HepG2 (cell line): ENCODE measurements around the gene SDC4. TPM values are rescaled to one million over a fixed set of nuclear protein-coding genes. Genes with fewer than 3 reads are reported as not detected.

Source experiments
- MEIS1 ChIP-seq: sonication (generic); formaldehyde crosslinking; IDR thresholded peaks from 2 replicates; pipeline ENCODE4 v1.9.0; 2021; ENCODE audit warnings: mild to moderate bottlenecking, missing genetic modification reagents, moderate library complexity, borderline replicate concordance
- NCOA2 ChIP-seq: sonication (generic); formaldehyde crosslinking; IDR thresholded peaks from 2 replicates; pipeline ENCODE4 v1.8.0; 2022; ENCODE audit warnings: inconsistent platforms
- PITX1 ChIP-seq: sonication (generic); formaldehyde crosslinking; IDR thresholded peaks from 2 replicates; pipeline ENCODE4 v1.5.1; 2020; ENCODE audit warnings: mild to moderate bottlenecking, missing genetic modification reagents
- REL ChIP-seq: sonication (generic); formaldehyde crosslinking; conservative IDR thresholded peaks from 2 replicates; pipeline ENCODE4 v1.8.0; 2022; ENCODE audit warnings: mild to moderate bottlenecking, missing genetic modification reagents, moderate library complexity
- XBP1 ChIP-seq: sonication (generic); formaldehyde crosslinking; IDR thresholded peaks from 2 replicates; pipeline ENCODE4 v1.5.0; 2020; ENCODE audit warnings: missing genetic modification reagents
- YY1 ChIP-seq: IDR thresholded peaks from 2 replicates; pipeline ENCODE4 v1.6.1; 2011; ENCODE audit warnings: low read length, low read depth, moderate library complexity, mild to moderate bottlenecking; ENCODE audit not compliant: insufficient read depth, insufficient replicate concordance
- ZNF12 ChIP-seq: sonication (generic); formaldehyde crosslinking; IDR thresholded peaks from 2 replicates; pipeline ENCODE4 v1.5.0; 2020; ENCODE audit warnings: missing genetic modification reagents
- ZNF207 ChIP-seq: fragments of 450-650 bp; IDR thresholded peaks from 2 replicates; pipeline ENCODE4 v1.6.1; 2016; ENCODE audit warnings: antibody characterized with exemption, borderline replicate concordance
- ZNF235 ChIP-seq: sonication (generic); formaldehyde crosslinking; IDR thresholded peaks from 2 replicates; pipeline ENCODE4 v1.8.1; 2023; ENCODE audit warnings: mild to moderate bottlenecking, missing genetic modification reagents, borderline replicate concordance
- ZNF30 ChIP-seq: sonication (generic); formaldehyde crosslinking; IDR thresholded peaks from 2 replicates; pipeline ENCODE4 v1.5.0; 2020; ENCODE audit warnings: mild to moderate bottlenecking, missing genetic modification reagents
- polyA plus RNA-seq, 8 experiments: library from polyadenylated mRNA; depleted of rRNA in 3 of 8; stranded (reverse) in 7 of 8; unstranded in 1 of 8; fragments of >200 nt; fragmentation: Illumina TruSeq in 4 of 8; extraction: Trizol in 4 of 8; gene quantifications; 2 replicates each; pipeline versions ENCODE4 v1.2.1 to v1.2.3, GENCODE V29; 2011 to 2016; ENCODE audit warnings: low read depth in 4 of 8, missing spikeins in 1 of 8, mixed read lengths in 1 of 8; ENCODE audit not compliant: insufficient read depth in 1 of 8
- total RNA-seq, 5 experiments: library from RNA; depleted of rRNA; stranded (reverse); fragments of >200 nt; fragmentation: Illumina TruSeq; extraction: Trizol; gene quantifications; 2 replicates each; pipeline ENCODE4 v1.2.3, GENCODE V29; 2016; ENCODE audit warnings: low read depth in 1 of 5
- TF ChIP-seq, protein P1 (sequence below): sonication (generic); formaldehyde crosslinking; IDR thresholded peaks from 2 replicates; pipeline ENCODE4 v1.5.0; 2020; ENCODE audit warnings: mild to moderate bottlenecking, missing genetic modification reagents
- TF ChIP-seq, protein P2 (sequence below): sonication (generic); formaldehyde crosslinking; IDR thresholded peaks from 2 replicates; pipeline ENCODE4 v1.4.0; 2020; ENCODE audit warnings: missing genetic modification reagents, borderline replicate concordance
- TF ChIP-seq, protein P3 (sequence below): sonication (generic); formaldehyde crosslinking; IDR thresholded peaks from 2 replicates; pipeline ENCODE4 v1.4.0; 2020; ENCODE audit warnings: mild to moderate bottlenecking, missing genetic modification reagents

The SDC4 gene
- total and polyA plus RNA-seq, 2 of the 13 experiments (the other 11 are each of a cell fraction or from before 2014, with no cell fraction given), result 49.0 to 65.1 TPM

DNA sequence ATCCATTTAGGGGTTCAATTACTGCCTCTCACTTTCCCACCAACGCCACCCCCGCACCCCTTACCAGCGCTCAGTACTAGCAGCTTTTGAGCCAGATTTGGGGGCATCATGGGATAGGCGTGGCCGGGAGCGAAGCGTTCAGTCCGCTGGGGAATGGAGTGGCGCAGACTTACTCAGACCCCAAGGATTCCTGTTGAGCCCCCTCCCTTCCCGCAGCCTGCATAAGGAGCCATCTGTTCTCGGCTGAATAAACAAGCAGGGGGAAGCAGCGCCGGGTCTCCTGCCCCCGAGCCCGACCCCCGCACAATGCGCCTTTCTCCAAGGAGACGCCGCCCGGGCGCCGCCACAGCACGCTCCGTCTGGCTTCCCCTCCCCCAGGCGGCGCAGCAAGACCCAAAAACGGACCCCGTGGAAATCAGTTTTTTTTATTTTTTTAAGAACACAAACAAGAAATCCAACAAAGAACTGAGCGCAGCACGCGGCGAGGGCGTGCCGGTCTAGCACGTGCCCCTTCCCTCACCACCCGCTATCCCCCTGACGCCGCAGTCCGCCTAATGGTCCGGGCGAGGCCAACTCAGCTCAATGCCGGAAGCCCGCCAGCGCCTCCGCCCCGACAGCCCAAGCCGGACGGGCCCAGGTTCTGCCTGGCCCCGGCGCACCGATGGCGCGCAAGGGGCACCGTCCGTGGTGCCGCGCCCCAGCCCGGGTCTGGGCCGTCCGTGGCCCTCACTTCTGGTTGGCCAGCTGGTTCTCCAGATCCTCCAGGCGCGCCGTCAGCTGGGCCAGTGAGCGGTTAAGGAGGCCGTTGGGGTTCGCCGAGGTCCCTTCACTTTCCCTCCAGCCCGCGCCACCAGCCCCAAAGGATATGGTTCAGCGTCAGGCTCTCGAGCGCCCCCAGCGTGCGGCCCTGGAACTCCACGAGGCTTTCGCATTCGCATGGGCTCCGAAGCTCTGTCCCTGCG lies 54.9 kb downstream of the SDC4 start (continued):
- TF ChIP-seq YY1, result no peak
- 0 out of 2 replicates have a peak, but pooled peaks have one; percentile 28 for TF ChIP-seq MEIS1 (CRISPR knock-in tag)
- TF ChIP-seq PITX1 (CRISPR knock-in tag), result 0 out of 2 replicates have a peak, but pooled peaks have one; percentile 11
- TF ChIP-seq NCOA2 (CRISPR knock-in tag), result no peak
- TF ChIP-seq, protein P1, sequence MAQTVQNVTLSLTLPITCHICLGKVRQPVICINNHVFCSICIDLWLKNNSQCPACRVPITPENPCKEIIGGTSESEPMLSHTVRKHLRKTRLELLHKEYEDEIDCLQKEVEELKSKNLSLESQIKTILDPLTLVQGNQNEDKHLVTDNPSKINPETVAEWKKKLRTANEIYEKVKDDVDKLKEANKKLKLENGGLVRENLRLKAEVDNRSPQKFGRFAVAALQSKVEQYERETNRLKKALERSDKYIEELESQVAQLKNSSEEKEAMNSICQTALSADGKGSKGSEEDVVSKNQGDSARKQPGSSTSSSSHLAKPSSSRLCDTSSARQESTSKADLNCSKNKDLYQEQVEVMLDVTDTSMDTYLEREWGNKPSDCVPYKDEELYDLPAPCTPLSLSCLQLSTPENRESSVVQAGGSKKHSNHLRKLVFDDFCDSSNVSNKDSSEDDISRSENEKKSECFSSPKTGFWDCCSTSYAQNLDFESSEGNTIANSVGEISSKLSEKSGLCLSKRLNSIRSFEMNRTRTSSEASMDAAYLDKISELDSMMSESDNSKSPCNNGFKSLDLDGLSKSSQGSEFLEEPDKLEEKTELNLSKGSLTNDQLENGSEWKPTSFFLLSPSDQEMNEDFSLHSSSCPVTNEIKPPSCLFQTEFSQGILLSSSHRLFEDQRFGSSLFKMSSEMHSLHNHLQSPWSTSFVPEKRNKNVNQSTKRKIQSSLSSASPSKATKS (CRISPR knock-in tag), result no peak
- no peak for TF ChIP-seq XBP1
- TF ChIP-seq, protein P2, sequence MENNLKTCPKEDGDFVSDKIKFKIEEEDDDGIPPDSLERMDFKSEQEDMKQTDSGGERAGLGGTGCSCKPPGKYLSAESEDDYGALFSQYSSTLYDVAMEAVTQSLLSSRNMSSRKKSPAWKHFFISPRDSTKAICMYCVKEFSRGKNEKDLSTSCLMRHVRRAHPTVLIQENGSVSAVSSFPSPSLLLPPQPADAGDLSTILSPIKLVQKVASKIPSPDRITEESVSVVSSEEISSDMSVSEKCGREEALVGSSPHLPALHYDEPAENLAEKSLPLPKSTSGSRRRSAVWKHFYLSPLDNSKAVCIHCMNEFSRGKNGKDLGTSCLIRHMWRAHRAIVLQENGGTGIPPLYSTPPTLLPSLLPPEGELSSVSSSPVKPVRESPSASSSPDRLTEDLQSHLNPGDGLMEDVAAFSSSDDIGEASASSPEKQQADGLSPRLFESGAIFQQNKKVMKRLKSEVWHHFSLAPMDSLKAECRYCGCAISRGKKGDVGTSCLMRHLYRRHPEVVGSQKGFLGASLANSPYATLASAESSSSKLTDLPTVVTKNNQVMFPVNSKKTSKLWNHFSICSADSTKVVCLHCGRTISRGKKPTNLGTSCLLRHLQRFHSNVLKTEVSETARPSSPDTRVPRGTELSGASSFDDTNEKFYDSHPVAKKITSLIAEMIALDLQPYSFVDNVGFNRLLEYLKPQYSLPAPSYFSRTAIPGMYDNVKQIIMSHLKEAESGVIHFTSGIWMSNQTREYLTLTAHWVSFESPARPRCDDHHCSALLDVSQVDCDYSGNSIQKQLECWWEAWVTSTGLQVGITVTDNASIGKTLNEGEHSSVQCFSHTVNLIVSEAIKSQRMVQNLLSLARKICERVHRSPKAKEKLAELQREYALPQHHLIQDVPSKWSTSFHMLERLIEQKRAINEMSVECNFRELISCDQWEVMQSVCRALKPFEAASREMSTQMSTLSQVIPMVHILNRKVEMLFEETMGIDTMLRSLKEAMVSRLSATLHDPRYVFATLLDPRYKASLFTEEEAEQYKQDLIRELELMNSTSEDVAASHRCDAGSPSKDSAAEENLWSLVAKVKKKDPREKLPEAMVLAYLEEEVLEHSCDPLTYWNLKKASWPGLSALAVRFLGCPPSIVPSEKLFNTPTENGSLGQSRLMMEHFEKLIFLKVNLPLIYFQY (CRISPR knock-in tag), result 0 out of 2 replicates have a peak, but pooled peaks have one; percentile 31
- TF ChIP-seq ZNF30 (CRISPR knock-in tag), result no peak
- TF ChIP-seq ZNF235, result no peak
- TF ChIP-seq ZNF12 (CRISPR knock-in tag), result 0 out of 2 replicates have a peak, but pooled peaks have one; percentile 29
- TF ChIP-seq, protein P3, sequence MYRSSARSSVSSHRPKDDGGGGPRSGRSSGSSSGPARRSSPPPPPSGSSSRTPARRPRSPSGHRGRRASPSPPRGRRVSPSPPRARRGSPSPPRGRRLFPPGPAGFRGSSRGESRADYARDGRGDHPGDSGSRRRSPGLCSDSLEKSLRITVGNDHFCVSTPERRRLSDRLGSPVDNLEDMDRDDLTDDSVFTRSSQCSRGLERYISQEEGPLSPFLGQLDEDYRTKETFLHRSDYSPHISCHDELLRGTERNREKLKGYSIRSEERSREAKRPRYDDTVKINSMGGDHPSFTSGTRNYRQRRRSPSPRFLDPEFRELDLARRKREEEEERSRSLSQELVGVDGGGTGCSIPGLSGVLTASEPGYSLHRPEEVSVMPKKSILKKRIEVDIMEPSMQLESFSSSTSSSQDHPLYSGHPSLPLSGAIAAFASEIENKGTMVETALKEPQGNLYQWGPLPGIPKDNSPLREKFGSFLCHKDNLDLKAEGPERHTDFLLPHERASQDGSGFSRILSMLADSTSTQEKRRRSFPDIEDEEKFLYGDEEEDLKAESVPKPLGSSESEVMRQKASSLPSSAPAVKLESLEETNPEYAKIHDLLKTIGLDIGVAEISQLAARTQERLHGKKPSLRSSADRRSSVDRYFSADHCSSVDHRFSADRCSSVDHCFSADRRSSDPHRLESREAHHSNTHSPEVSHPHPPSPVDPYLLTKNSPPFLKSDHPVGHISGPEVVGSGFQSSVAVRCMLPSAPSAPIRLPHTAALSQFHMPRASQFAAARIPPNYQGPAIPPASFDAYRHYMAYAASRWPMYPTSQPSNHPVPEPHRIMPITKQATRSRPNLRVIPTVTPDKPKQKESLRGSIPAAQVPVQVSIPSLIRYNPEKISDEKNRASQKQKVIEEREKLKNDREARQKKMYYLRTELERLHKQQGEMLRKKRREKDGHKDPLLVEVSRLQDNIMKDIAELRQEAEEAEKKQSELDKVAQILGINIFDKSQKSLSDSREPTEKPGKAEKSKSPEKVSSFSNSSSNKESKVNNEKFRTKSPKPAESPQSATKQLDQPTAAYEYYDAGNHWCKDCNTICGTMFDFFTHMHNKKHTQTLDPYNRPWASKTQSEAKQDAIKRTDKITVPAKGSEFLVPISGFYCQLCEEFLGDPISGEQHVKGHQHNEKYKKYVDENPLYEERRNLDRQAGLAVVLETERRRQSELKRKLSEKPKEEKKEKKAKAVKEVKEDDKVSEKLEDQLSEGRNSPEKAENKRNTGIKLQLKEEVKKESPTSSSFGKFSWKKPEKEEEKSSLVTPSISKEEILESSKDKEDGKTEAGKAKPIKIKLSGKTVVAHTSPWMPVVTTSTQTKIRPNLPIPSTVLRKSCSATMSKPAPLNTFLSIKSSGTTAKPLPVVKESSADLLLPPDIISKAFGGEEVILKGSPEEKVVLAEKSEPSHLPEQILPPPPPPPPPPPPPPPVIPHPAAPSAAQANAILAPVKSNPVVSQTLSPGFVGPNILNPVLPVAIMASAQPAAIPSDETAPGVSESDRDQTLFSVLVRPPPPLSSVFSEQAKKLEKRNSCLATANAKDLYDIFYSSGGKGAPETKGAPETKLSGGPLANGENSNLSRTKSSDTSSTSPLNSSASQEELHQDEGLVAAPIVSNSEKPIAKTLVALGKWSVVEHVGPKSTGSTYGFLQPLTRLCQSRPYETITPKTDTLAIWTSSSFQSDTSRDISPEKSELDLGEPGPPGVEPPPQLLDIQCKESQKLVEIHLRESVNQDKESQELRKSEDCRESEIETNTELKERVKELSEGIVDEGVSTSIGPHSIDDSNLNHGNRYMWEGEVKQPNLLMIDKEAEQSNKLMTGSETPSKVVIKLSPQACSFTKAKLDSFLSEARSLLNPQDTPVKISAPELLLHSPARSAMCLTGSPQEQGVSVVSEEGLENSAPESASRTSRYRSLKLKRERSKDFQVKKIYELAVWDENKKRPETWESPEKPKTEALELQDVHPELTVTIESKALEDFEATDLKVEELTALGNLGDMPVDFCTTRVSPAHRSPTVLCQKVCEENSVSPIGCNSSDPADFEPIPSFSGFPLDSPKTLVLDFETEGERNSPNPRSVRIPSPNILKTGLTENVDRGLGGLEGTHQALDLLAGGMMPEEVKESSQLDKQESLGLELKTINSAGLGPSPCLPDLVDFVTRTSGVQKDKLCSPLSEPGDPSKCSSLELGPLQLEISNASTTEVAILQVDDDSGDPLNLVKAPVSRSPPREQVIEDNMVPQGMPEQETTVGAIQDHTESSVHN (CRISPR knock-in tag), result no peak
- TF ChIP-seq REL (CRISPR knock-in tag), result no peak
- TF ChIP-seq ZNF207, result no peak
